Fibroblast of mammary gland (primary cell): ENCODE measurements around the gene RBL2.

ENCODE experiments used
- DNase-seq: peaks from one replicate; pipeline ENCODE4 v3.0.0-alpha.2; 2010; ENCODE audit warnings: low read depth
- H3K4me3 ChIP-seq: 2 replicates; pipeline ENCODE4 v1.5.1; 2011; ENCODE audit warnings: low read depth, mild to moderate bottlenecking, low read length, moderate library complexity; ENCODE audit not compliant: control insufficient read depth
- CTCF ChIP-seq: conservative IDR thresholded peaks from 2 replicates; pipeline ENCODE4 v1.5.1; 2011; ENCODE audit warnings: low read depth, low read length, inconsistent platforms; ENCODE audit not compliant: control insufficient read depth, insufficient read depth

The RBL2 gene

GRCh38 chr16:53449816-53450517 is 15.7 kb downstream of the RBL2 start:
- H3K4me3 ChIP-seq = no peak overlapping the region
- DNase-seq = no peak
- TF ChIP-seq CTCF = no peak

GRCh38 chr16:53453928-53454327 is 19.7 kb downstream of the RBL2 start:
- no peak for DNase-seq
- TF ChIP-seq CTCF = no peak

GRCh38 chr16:53456625-53457024 is 22.4 kb downstream of the RBL2 start:
- no peak for TF ChIP-seq CTCF
- H3K4me3 ChIP-seq = no peak overlapping the region
- DNase-seq = no peak

More at GRCh38 chr16:53453928-53454327, 19.7 kb downstream of the RBL2 start:
- no peak overlapping the region for H3K4me3 ChIP-seq

GRCh38 chr16:53457670-53458069 is 23.4 kb downstream of the RBL2 start:
- no peak for DNase-seq
- H3K4me3 ChIP-seq = no peak overlapping the region
- TF ChIP-seq CTCF = no peak

- H3K4me3 ChIP-seq = no peak overlapping the region
- no peak for DNase-seq
Observed at GRCh38 chr16:53458635-53459034, 24.4 kb downstream of the RBL2 start.

GRCh38 chr16:53465606-53466280 is 31.5 kb downstream of the RBL2 start:
- H3K4me3 ChIP-seq = no peak overlapping the region
- no peak for TF ChIP-seq CTCF
- peak; percentile 76 for DNase-seq

More at GRCh38 chr16:53458635-53459034, 24.4 kb downstream of the RBL2 start:
- TF ChIP-seq CTCF = no peak
